B cell (primary cell): ENCODE measurements around the gene MAP3K9. TPM values are rescaled to one million over a fixed set of nuclear protein-coding genes. Genes with fewer than 3 reads are reported as not detected.

Experiments
- ATAC-seq: fragments of 200-7000 bp; cut with Tn5 transposase; one replicate; pipeline ENCODE4 v1.10.0; 2021; ENCODE audit warnings: low read depth, mild to moderate bottlenecking, moderate number of reproducible peaks, moderate library complexity
- CTCF ChIA-PET: fragments of 350-600 bp; sonication (Branson Sonifier 250); formaldehyde crosslinking; loops from one replicate; lab custom pipeline; 2021; ENCODE audit warnings: antibody characterized with exemption, inconsistent platforms; lab: Charles Lee
- POLR2A ChIA-PET: fragments of 350-600 bp; sonication (Branson Sonifier 250); formaldehyde crosslinking; loops from one replicate; lab custom pipeline; 2021; ENCODE audit warnings: antibody characterized with exemption; lab: Charles Lee
- DNase-seq: peaks from one replicate; pipeline ENCODE4 v3.0.0; 2013
- H2AFZ ChIP-seq: 2 replicates; pipeline ENCODE4 v1.6.1; 2012; ENCODE audit warnings: mild to moderate bottlenecking, low read depth, low read length; ENCODE audit not compliant: insufficient read depth, poor library complexity, severe bottlenecking
- H3K27ac ChIP-seq, 2 donors: 1 replicate in 1 of 2; 2 replicates in 1 of 2; pipeline ENCODE4 v1.5.1; 2012 to 2013; ENCODE audit warnings: low read length in 2 of 2, mild to moderate bottlenecking in 2 of 2, moderate library complexity in 1 of 2
- H3K27me3 ChIP-seq, 4 experiments: fragments of 200-600 bp in 1 of 4; sonication (generic) in 1 of 4; replicated peaks in 1 of 4; 1 replicate in 2 of 4; 2 replicates in 2 of 4; pipeline versions ENCODE4 v1.6.1 to v1.7.0; 2013 to 2016; ENCODE audit warnings: low read length in 3 of 4, mild to moderate bottlenecking in 2 of 4, mixed read lengths in 1 of 4, moderate library complexity in 1 of 4; ENCODE audit not compliant: insufficient read depth in 4 of 4, control insufficient read depth in 3 of 4; ENCODE audit errors: control extremely low read depth in 1 of 4
- H3K36me3 ChIP-seq, 2 experiments: replicated peaks in 1 of 2; 1 replicate in 1 of 2; 2 replicates in 1 of 2; pipeline versions ENCODE4 v1.6.1 to v1.7.1; 2013; ENCODE audit warnings: low read length in 1 of 2; ENCODE audit not compliant: insufficient read depth in 2 of 2, control insufficient read depth in 1 of 2; ENCODE audit errors: control extremely low read depth in 1 of 2, extremely low read depth in 1 of 2
- H3K4me1 ChIP-seq, 2 donors: fragments of 200-600 bp in 1 of 2; sonication (generic) in 1 of 2; 1 replicate in 1 of 2; 2 replicates in 1 of 2; pipeline versions ENCODE4 v1.5.1 to v1.6.1; 2013 to 2017; ENCODE audit warnings: low read length in 2 of 2; ENCODE audit not compliant: control insufficient read depth in 2 of 2, insufficient read depth in 2 of 2
- H3K4me2 ChIP-seq: replicated peaks from 2 replicates; pipeline ENCODE3; 2012; ENCODE audit warnings: mild to moderate bottlenecking, low read depth, low read length; ENCODE audit not compliant: poor library complexity, severe bottlenecking
- H3K4me3 ChIP-seq, 5 experiments: fragments of 200-600 bp in 1 of 5; sonication (generic) in 1 of 5; 1 replicate in 3 of 5; 2 replicates in 2 of 5; pipeline versions ENCODE4 v1.5.1 to v1.7.0; 2011 to 2016; ENCODE audit warnings: low read length in 4 of 5, mild to moderate bottlenecking in 4 of 5, low read depth in 2 of 5, control low read depth in 1 of 5, moderate library complexity in 1 of 5; ENCODE audit not compliant: insufficient read depth in 1 of 5; ENCODE audit errors: control extremely low read depth in 1 of 5, extremely low read depth in 1 of 5
- H3K79me2 ChIP-seq: fragments of 200-600 bp; sonication (generic); one replicate; pipeline ENCODE4 v1.6.0; 2016; ENCODE audit warnings: low read length; ENCODE audit not compliant: control insufficient read depth, insufficient read depth
- H3K9ac ChIP-seq: fragments of 200-600 bp; sonication (generic); 2 replicates; pipeline ENCODE4 v1.6.1; 2017; ENCODE audit warnings: mild to moderate bottlenecking, low read length, moderate library complexity
- H3K9me3 ChIP-seq, 3 donors: one replicate each; pipeline versions ENCODE4 v1.6.1 to v1.7.1; 2013; ENCODE audit warnings: low read length in 2 of 3; ENCODE audit not compliant: control insufficient read depth in 2 of 3, insufficient read depth in 1 of 3; ENCODE audit errors: control extremely low read depth in 1 of 3
- H4K20me1 ChIP-seq: 2 replicates; pipeline ENCODE4 v1.6.0; 2012; ENCODE audit warnings: mild to moderate bottlenecking, low read length; ENCODE audit not compliant: insufficient read depth, control insufficient read depth, poor library complexity, severe bottlenecking
- H3K27ac Mint-ChIP-seq: one replicate; pipeline ENCODE4 v1.8.0; 2021; ENCODE audit warnings: mixed read lengths
- H3K27me3 Mint-ChIP-seq: one replicate; pipeline ENCODE4 v1.8.0; 2021; ENCODE audit warnings: mixed read lengths
- H3K4me1 Mint-ChIP-seq: one replicate; pipeline ENCODE4 v1.8.0; 2021; ENCODE audit warnings: mixed read lengths
- H3K4me3 Mint-ChIP-seq: one replicate; pipeline ENCODE4 v1.8.0; 2021; ENCODE audit warnings: mixed read lengths
- H3K9me3 Mint-ChIP-seq: one replicate; pipeline ENCODE4 v1.8.0; 2022; ENCODE audit warnings: mixed read lengths; ENCODE audit not compliant: insufficient read depth
- EZH2 ChIP-seq: IDR thresholded peaks from 2 replicates; pipeline ENCODE4 v1.6.1; 2012; ENCODE audit warnings: borderline replicate concordance, low read depth, mild to moderate bottlenecking, moderate library complexity, low read length; ENCODE audit not compliant: insufficient read depth, poor library complexity, severe bottlenecking
- whole genome bisulfite sequencing: methylation state at CpG from one replicate; pipeline ENCODE4 v1.1.5; 2013; ENCODE audit warnings: missing lambda C conversion rate; ENCODE audit not compliant: insufficient coverage; 5-methylcytosine and 5-hydroxymethylcytosine counted together
- intact Hi-C: fragments of 100-400 bp; cut with micrococcal nuclease; formaldehyde crosslinking; loops from one replicate; pipeline ENCODE4 v1.10.0; 2022
- polyA plus RNA-seq: library from polyadenylated mRNA; depleted of rRNA; stranded (reverse); fragments of >200 nt; gene quantifications from 2 replicates; pipeline ENCODE4 v1.2.3, GENCODE V29; 2012
- total RNA-seq, 2 donors: library from RNA; stranded (reverse); fragments of 120-200 nt in 1 of 2; gene quantifications; 1 replicate in 1 of 2; 2 replicates in 1 of 2; pipeline versions ENCODE4 v1.2.3 to v1.2.4, GENCODE V29; 2013 to 2022
- TF ChIP-seq, protein P1 (sequence below): fragments of 200-600 bp; IDR thresholded peaks from one replicate; pipeline ENCODE4 v1.8.0; 2022; ENCODE audit warnings: antibody characterized with exemption, mild to moderate bottlenecking

The MAP3K9 gene
- total and polyA plus RNA-seq, 2 donors (not counting 1 experiment from before 2014, with no cell fraction given), result 4.7 to 20.2 TPM

DNA sequence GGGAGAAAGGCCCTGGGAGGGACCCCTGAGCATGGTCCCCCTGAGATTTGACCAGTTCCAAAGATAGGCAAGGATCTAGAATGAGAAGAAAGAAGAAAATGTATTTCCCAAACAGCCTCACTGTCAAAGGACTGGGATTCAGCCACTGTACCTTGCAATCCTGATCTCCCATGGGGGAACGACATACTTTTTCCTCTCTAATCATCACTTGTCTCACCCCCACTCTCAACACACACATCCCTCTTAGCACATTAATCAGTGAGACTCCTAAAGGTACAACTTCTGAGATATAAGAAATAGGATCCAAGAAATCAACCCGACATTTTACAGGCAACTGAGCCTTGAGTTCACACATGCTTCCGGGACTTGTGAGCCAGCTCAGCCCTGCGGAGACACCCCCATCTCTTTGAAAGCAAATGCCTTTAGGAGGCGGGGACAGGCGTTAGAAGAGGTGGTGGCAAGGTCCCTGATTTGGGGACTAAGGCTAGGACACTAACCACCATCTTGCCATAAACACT, 1.4 kb downstream of the MAP3K9 start:
- Histone ChIP-seq H3K27me3 (no peaks in the 10 kb centered on the region), H3K4me2 (peak overlapping the region; percentile 94), H4K20me1 (no peaks in the 10 kb centered on the region), H3K4me1 (peaks cover 24 to 28% of the 10 kb centered on the region in 2 donors), H3K4me3 (peak overlapping the region in 4 of 5 experiments; percentile 51 to 85 (median 78)), H2AFZ (peak overlapping the region; percentile 95), H3K9ac (peak overlapping the region; percentile 80), H3K27ac (peak overlapping the region; percentile 67 to 70), H3K36me3 (no peaks in the 10 kb centered on the region), H3K79me2 (peaks cover 34% of the 10 kb centered on the region), H3K9me3 (no peaks in the 10 kb centered on the region)
- H3K4me1 Mint-ChIP-seq, result peaks cover 27% of the 10 kb centered on the region
- ChIA-PET CTCF (interaction anchor here (1.1 to 4.3 kb wide), 5 partner anchors 12 to 185 kb away, joined by 3 to 42 read pairs (median 4); partner anchors contain the start of gene TTC9), POLR2A (interaction anchor here (0.6 to 2.1 kb wide), 2 partner anchors 22 to 27 kb away, joined by 4 to 17 read pairs; no protein-coding TSS in a partner anchor)
- H3K4me3 Mint-ChIP-seq, result peak overlapping the region; percentile 86
- no peaks in the 10 kb centered on the region for H3K9me3 Mint-ChIP-seq
- no peaks in the 10 kb centered on the region for H3K27me3 Mint-ChIP-seq
- ATAC-seq, result peak; percentile 25
- intact Hi-C loops, result loop anchor here (5.0 to 10.0 kb wide), 2 partner anchors 151 to 1043 kb away; partner anchors contain the start of gene SRSF5
- peak; percentile 72 for DNase-seq
- H3K27ac Mint-ChIP-seq, result peak overlapping the region; percentile 90
- 0% methylated on average over 1 of the region's 6 CpGs for WGBS
- TF ChIP-seq EZH2, result no peak
- TF ChIP-seq, protein P1, sequence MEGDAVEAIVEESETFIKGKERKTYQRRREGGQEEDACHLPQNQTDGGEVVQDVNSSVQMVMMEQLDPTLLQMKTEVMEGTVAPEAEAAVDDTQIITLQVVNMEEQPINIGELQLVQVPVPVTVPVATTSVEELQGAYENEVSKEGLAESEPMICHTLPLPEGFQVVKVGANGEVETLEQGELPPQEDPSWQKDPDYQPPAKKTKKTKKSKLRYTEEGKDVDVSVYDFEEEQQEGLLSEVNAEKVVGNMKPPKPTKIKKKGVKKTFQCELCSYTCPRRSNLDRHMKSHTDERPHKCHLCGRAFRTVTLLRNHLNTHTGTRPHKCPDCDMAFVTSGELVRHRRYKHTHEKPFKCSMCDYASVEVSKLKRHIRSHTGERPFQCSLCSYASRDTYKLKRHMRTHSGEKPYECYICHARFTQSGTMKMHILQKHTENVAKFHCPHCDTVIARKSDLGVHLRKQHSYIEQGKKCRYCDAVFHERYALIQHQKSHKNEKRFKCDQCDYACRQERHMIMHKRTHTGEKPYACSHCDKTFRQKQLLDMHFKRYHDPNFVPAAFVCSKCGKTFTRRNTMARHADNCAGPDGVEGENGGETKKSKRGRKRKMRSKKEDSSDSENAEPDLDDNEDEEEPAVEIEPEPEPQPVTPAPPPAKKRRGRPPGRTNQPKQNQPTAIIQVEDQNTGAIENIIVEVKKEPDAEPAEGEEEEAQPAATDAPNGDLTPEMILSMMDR, result no peak

DNA sequence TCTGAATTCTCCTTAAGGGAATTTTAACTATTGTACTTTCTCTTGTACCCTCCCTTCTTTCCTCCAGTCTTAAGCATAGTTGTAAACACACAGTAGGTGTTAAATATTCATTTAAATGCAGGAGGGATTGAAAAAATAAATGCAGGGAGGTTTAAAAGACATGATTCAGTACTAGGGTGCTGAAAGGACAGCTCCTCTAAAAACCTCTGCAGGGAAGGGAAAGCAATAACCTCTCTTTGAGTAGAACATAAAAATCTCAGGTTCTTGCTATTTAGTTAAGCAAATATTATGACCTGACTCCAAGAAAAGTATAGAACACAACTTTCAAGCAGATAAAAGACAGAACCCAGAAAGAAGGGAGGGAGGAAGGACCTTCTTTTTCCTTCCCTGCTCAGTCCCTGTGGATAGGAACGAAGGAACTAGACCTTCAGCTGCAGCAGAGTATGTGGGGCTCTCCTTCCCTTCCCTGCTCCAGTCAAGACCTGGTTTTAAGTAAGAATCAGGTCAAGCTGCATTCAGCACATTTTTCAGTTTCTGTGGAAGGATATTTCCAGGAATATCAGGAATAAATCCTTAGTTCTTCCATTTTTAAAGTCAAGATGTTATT, 4.7 kb downstream of the MAP3K9 start:
- Mint-ChIP-seq H3K9me3 (no peaks in the 10 kb centered on the region), H3K27ac (peak overlapping the region; percentile 50), H3K4me1 (peaks cover 42% of the 10 kb centered on the region), H3K4me3 (no peak overlapping the region), H3K27me3 (no peaks in the 10 kb centered on the region)
- TF ChIP-seq EZH2, result no peak
- TF ChIP-seq, protein P1, result no peak
- WGBS, result no CpG with 5 or more reads among the region's 1 CpG
- intact Hi-C loops, result loop anchor here (5.0 to 10.0 kb wide), 2 partner anchors 147 to 1040 kb away; partner anchors contain the start of gene SRSF5
- ATAC-seq (no peak), DNase-seq (no peak)
- Histone ChIP-seq H2AFZ (no peak overlapping the region), H3K79me2 (peaks cover 59% of the 10 kb centered on the region), H3K4me1 (peaks cover 24 to 30% of the 10 kb centered on the region in 2 donors), H3K27me3 (no peaks in the 10 kb centered on the region), H3K9ac (no peak overlapping the region), H4K20me1 (peaks cover 6% of the 10 kb centered on the region), H3K36me3 (peaks cover 0 to 13% of the 10 kb centered on the region in 2 experiments), H3K4me3 (no peak overlapping the region), H3K4me2 (no peak overlapping the region), H3K9me3 (no peaks in the 10 kb centered on the region), H3K27ac (no peak overlapping the region)
- CTCF ChIA-PET, result interaction anchor here (0.9 to 3.9 kb wide), 6 partner anchors 13 to 103 kb away, joined by 3 to 26 read pairs (median 4); partner anchors contain the start of gene PCNX1
- POLR2A ChIA-PET, result interaction anchor here (1.7 kb wide), 1 partner anchor 24 kb away, joined by 6 read pairs; no protein-coding TSS in a partner anchor
